Activated CD8-positive, alpha-beta memory T cell treated with anti-CD3 and anti-CD28 coated beads for 4 hours (primary cell): ENCODE data around the gene CDH15.
"Not testable (repeated sequence)": the region's sequence is repeated elsewhere in the genome, so short reads cannot be mapped to it uniquely, and the experiment has no call there.

Source experiments
- DNase-seq, 2 donors: peaks; one replicate each; pipeline ENCODE4 v3.0.0-alpha.2; 2020; ENCODE audit warnings: low read depth in 2 of 2

The CDH15 gene

GRCh38 chr16:89155851-89156739 is 15.5 kb upstream of the CDH15 start:
- DNase-seq, result no peak

DNA sequence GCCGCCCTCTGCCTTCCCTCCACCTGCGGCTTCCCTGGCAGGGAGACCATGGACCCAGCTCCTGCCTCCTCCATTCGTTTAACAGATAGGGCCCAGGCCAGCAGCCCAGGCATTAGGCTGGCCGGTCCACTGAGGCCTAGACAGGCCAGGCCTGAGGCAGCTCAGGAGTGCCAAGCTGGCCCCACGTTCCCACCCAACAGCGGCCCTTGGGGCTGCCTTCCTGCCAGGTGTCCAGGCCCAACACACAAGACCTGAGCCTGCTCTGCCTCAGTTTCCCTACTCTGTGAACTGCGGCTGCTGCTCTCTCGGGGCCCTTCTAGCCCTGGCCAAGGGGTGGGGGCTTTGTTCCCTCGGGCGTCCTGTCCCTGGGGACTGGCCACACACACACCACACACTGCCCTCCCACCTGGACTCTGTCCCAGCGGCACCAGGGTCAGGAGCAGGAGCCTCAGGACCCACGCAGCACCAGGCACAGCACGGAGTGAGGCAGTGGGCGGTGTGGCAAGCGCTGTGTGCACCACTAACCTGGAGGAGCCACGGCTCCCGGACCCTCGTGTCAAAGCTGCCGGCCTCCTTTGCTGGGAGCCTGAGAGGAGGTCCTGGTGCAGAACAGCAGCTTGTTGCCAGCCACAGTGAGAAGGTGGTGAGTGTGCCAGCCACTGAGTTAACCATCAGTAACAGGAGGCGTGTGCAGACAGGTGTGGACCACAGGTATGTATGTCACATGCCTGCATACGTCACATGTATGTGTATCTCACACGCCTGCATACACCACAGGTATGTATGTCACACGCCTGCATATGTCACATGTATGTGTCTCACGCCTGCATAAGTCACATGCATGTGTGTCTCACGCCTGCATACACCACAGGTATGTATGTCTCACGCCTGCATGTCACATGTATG is 14.6 kb upstream of the CDH15 start:
- DNase-seq, result no peak

DNA sequence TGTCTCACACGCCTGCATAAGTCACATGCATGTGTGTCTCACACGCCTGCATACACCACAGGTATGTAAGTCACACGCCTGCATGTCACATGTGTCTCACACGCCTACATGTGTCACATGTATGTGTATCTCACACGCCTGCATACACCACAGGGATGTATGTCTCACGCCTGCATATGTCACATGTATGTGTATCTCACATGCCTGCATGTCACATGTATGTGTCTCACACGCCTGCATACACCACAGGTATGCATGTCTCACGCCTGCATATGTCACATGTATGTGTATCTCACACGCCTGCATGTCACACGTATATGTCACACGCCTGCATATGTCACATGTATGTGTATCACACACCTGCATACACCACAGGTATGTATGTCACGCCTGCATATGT is 13.8 kb upstream of the CDH15 start:
- DNase-seq, result no peak

DNA sequence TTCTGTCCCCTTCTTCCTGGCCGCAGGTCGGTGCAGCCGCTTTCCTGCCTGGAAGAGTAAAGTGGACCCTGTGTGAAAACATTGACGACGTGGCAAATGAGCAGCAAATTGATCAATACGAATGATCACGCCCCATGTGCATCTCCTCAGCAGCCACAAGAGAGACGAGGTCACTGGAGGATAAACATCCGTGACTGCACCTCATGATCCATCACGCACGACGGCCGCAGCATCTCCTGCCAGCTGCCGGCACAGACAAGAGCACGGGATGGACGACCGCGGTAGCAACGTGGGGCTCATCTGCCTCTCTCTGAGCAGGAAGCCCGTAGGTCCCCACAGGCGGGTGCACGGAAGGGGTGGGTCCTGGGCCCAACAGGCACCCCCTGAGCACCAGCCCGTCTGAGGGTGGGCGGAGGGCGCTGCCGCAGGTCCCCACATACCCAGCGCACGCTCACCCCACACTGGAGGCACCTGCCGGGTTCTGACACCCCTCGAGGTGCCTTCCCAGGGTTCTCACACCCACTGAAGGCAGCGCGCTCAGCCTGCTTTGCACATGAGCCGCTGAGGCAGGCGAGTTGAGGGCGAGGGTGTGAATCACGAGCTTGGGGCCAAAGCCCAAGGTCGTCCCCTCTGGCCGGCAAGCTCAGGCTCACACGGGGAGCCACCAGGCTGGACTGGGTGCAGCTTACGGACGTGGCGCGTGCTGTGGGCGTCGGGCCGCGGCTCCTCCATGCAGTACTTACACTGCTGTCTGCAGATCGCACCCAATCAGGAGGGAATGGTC is 12.3 kb upstream of the CDH15 start:
- DNase-seq, result no peak

- DNase-seq, result no peak
Measured at GRCh38 chr16:89159850-89160354, 11.6 kb upstream of the CDH15 start.

GRCh38 chr16:89160977-89161701 is 10.4 kb upstream of the CDH15 start:
- DNase-seq, result no peak

GRCh38 chr16:89161763-89162713 is 9.5 kb upstream of the CDH15 start:
- no peak for DNase-seq

DNA sequence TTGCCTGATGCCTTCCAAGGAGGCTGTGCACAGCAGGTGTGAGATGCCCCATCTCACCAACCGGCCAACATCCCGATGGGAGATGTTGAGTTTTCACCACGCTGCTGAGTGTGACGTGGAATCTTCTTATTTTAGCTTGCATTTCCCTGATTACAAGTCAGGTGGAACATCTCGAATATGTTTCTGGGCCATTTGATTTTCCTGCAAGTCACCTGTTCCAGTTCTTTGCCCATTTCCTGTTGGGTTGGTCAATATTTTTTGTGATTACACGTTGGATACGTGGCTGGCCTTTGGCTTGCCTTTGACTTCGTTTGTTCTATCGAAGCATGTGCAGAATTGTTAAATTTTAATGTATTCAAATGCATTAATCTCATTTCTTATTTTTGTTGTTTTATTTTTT is 8.3 kb upstream of the CDH15 start:
- DNase-seq, result no peak

DNA sequence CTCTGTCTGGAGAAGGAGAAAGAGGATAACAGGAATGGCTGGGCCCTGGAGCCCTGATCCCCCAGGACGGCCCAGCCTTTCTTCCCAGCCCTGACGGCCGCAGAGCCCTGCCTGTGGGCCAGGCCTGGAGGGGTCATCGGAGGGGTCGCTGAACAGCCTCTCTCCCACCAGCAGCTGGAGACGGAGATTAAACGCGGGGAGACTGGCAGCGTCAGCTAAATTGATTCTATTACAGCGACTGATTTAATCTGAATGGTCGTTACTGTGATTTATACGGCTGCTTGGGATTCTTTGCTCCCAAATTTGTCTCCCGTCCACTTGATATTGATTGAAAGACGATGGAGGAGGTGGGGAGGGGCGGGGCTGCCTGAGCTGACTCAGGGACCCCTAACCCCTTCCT is 7.1 kb upstream of the CDH15 start:
- no peak for DNase-seq

DNA sequence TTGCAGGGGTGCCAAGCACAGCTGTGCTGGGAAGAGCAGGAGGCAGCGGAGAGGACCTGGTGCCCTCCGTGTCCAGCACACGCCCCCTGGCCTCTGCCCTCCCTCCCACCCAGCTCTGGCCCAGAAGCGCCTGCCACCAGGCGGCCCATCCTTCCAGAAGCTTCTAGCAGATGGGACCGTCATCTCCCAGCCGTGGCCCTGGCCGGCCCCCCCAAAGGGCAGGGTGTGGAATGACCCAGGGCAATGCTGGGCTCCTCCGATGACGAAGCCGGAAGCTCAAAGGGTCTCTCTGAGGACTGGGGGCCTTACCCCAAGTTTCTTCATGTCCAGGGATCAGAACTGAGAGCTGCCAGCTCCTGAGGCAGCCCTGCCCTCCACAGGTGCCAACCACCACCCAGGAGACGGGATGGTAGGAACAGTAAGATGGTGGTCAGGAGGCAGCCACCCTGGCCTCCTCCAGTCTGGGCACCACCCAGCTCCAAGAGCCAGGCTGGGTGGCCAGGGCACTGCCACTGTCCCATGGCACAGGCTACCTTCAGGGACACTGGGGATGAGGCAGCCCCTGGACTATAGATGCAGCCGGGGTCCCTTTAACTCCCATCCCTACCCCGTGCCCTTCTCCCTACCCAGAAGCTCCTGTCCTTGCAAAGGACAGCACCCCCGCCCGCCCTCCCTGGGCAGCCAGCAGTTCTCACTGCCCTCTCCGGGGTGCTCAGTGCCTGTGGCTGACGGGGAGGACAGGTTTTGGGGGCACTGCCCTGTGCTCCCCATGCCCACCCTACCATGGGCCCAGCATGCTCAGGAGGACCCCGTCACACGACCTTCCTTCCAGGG is 6.5 kb upstream of the CDH15 start:
- no peak for DNase-seq

DNA sequence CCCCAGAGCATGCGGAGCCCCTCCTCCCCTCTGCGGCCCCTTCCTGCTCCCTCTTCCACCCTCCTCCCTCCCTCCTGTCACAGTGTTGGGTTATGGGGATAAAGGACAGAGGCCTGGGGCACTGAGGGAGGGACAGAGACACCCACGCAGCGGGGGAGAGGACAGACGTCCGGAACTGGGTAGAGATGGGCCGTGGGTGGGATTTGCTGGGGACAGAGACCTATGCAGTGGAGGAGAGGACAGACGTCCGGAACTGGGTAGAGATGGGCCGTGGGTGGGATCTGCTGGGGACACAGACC is 5.9 kb upstream of the CDH15 start:
- not testable (repeated sequence) for DNase-seq

DNA sequence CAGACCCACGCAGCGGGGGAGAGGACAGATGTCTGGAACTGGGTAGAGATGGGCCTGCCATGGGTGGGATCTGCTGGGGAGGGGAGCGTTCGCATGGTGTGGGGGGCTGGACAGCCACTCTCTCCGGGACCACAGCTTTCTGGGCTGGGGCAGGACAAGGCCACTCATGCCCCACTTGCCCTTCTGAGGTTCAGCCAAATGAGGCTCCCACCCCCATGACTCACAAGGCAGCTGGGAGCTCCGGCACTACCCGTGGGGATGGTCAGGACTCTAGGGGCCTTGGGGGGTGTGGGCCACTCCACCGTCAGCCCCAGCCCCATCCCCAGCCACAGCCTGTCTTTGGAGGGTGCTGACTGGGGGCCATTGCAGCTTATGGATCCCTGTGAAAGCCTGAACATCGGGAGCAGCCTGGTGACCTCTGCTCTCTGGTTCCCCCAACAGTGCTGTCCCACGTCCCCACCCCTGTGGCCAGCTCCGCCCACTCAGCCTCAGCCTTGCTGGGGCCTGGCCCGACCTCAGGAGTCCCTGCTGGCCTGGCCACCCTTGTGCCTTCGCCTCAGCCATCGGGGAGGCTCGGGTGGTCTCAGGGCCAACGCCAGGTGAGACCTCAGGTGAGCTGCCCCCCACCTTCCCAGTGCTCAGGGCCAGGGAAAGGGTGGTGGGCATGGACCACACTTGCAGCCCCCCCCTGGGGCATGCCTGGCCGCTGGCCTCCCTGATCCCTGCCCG is 4.7 kb upstream of the CDH15 start:
- no peak for DNase-seq

DNA sequence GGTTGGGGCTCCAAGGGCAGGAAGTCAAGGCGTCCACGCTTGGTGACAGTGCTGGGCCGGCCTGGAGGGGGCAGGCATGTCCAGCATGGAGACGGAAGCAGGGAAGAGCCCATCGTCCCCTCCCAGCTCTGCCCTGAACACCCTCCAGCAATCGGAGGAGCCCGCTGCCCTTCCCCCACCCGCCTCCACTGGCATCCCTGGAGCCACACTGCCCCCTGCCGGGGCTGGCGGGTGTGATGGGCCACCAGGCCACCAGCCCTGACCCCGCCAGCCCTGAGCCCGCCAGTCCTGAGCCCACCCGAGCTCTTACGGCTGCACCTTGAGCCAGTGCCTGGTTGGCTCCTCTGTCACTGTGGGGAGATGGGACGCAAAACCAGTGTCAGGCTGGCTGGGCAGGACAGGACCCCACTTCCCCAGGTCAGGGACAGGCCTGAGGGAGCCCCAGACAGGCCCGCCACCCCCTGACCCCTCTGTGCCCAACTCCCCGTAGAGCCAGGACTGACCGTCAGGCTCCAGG is 4.1 kb upstream of the CDH15 start:
- DNase-seq, result peak; percentile 54 to 68

- no peak for DNase-seq
Measured at GRCh38 chr16:89168381-89169189, 3.0 kb upstream of the CDH15 start.

- DNase-seq, result no peak
Measured at GRCh38 chr16:89169778-89170177, 1.8 kb upstream of the CDH15 start.

GRCh38 chr16:89170346-89171215 is 967 bp upstream of the CDH15 start:
- no peak for DNase-seq

GRCh38 chr16:89172171-89172527 is 601 bp downstream of the CDH15 start:
- DNase-seq, result no peak
